Smooth muscle cell of the brain vasculature (primary cell): ENCODE data around the gene CENPX.

ENCODE experiments used
- DNase-seq: peaks from one replicate; pipeline ENCODE4 v3.0.0-alpha.2; 2012; ENCODE audit warnings: low read depth, low spot score

The CENPX gene

DNA sequence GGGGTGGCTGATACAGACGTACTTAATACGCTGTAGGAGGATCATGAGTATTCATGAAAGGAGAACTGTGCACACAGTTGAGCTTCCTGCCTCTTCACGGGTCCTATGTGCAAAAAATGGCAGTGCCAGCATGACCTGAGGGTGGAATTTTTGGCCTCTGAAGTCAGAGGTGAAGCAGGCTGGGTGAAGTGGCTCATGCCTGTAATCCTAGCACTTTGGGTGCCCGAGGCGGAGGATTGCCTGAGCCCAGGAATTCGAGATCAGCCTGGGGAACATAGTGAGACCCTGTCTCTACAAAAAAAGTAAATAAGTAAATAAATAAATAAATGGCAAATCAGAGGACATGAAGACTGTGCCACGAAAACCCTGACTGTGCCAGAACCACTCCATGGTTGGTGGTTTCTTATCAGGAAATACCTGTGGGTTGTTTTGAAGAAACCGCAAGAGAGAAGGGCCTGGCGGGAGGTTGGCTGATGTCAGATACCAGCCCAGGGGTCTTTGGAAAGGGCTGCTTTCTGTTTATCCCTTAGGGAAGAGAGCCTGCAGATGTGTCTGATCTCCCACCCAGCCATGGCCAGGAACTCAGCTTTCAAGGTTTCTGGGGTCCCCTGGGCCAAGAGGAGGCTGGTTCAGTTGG, 41.9 kb downstream of the CENPX start:
- no peak for DNase-seq

DNA sequence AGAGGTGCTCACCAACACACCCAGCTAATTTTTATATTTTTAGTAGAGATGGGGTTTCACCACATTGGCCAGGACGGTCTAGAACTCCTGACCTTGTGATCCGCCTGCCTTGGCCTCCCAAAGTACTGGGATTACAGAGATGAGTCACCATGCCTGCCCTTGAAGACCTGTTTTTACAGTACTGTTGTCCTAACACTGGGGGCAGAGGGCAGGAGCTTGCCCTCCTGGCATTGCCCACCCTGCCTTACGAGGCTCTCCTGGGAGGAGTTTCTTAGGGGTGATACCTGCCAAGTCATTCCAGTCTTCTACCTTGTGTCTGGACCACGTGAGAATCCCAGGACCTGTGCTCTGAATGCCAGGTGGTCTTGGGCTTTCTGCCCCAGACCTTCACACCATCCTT, 42.6 kb downstream of the CENPX start:
- DNase-seq: no peak

DNA sequence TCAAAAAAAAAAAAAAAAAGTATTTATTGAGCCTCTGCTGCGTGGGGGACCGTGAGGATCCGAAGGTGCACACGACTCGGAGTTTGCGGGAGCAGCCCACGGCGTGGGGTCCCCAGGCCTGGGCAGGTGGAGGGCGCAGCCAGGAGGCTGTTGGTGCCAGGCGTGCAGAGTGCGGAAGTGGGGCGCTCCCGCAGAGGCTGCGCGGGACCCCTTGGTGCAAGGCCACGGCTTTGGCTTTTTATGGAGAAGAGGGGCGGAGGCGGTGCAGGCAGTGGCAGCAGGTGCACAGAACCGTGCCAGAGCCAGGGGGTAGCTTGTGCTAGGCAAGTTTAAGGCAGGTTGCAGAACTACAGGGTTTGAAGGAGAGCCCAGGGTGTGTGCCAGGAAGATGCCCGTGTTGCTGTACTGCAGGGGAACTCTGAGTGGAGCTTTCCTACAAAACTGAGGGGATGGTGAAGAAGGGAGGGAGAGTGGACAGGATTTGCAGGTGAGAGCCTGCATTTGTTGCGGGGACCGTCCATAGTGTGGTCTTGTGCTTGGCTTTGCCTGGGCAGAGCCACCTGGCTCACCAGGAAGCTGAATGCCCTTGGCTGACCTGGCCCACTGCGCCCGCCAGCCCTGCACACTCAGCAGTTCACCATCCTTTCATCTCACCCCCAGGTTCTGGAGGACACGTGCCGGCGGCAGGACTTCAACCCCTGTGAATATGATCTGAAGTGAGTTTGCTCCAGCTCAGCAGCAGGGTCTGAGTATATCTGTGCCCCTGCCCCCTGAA, 44.0 kb downstream of the CENPX start:
- DNase-seq: no peak

DNA sequence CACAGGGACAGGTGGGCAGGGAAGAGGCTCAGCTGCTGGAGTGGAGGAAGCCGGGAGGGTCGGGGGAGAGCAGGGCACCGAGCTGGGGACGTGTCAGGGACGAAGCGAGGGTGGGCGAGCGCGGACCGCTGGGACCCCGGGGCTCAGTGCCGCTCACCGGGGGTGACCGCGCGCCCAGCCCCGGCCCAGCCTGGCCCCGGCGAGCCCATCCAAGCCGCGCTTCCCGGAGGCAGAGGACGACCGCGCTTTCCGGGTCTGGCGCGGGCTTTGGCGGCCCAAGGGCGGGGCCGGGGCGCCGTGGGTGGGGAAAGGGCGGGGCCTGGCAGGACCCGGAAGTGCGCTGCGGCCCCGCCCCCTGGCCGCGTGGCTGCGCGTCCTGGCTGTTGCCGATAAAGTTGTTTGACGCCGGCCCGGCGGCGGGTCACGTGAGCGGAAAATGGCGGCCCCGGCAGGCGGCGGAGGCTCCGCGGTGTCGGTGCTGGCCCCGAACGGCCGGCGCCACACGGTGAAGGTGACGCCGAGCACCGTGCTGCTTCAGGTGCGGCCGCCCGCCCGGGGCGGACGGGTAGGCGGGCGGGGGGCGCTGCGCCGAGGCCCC, 45.4 kb downstream of the CENPX start, which contains the start of gene ASPSCR1:
TSS of gene ASPSCR1 (plus strand) at position 419 of the 598 bp plus-strand sequence. CDS start at position 437, 18 bp downstream.
- peak; percentile 80 for DNase-seq

DNA sequence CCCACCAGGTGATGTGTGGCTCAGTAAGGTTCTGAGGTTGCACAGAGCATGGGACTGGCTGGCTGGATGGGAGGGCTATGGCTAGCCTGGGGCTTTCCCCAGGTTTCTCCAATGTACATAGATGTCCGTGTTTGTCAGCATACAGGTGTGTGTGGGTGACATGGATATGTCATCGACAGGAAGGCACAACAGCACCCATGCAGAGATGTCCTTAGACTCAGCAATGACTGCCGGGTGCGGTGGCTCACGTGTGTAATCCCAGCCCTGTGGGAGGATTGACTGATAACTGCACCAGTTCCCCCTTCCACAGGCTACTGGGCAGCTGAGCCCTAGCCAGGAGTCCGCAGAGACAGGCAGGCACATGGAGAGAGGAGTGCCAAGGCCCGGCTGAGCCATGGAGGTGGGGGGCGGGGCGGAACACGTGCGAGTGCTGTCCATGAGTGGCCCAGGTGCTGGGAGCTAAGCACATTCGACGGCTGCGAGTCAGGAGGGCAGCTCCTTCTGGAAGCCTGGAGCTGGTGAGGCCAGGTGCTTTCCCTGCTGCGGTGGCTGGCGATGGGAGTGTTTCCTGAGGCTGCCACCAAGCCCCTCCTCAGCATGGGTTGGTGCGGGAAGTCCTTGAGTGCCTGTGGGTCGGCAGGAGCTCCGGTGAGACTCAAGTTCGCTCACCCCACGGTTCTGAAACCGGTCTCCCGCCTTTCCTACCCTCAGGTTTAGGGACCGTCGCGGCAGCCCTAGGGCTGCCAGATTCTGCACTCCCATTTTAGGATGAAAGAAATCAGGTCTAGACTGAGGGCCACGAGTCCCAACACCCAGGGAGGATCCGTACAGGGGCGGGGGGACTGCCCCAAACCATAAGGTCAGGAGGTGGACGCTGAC, 46.1 kb downstream of the CENPX start:
- no peak for DNase-seq

DNA sequence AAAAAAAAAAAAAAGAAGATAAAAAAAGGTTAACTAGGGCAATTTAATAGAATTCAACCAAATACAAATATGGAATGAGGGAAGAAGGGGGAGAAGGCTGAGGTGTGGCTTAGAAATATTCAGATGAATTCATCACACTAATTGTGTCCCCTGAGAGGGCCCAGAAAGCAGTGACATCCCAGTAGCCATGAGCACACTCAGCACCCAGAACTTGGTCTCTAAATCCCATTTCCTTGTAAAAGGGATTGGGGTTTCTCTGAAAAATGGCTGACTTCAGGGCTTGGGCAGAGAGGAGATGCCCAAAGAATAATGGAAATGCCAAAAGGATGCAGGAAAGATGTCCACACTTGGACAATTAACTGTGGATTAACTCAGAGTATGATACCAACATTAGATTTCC, 49.2 kb downstream of the CENPX start:
- no peak for DNase-seq

DNA sequence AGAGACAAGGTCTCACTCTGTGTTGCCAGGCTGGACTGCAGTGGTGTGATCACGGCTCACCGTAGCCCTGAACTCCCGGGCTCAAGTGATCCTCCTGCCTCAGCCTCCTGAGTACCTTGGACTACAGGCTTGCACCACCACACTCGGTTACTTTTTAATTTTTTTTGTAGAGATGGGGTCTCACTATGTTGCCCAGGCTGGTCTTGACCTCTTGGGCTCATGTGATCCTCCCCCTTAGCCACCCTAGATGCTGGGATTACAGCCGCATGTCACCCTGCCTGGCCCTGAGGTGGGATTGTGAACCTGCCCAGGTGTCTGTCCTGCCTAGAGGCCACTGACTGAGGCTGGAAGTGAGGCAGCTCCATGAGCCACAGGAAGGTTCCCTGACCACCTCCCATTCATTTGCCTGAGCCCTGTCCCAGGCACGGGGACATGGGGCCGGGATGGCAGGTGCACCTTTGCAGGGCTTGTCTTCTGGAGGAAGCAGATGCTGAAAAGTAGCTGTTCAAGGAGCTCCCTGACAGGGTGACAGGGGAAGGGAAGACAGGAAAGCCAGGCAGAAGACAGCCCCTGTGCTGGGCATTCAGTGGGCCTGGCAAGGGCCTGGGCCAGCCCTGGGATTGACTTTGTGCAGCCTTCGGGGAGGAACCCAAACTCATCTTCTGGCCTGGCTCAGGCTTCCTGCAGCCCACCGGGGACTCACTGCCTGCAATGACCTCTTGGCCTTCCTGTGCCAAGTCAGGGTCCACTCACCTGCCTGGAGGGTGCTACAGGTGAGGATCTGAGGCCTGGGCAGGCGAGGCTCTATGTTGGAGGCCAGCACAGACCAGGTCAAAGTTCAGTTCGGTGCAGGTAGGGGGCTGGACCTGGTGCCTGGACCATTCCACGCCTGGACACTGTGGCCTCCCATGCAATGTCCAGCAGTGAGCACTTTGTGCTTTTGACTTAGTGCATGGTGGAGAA, 53.5 kb downstream of the CENPX start:
- DNase-seq: no peak
